IMR-90 (cell line): ENCODE measurements around the gene ESD. TPM values are rescaled to one million over a fixed set of nuclear protein-coding genes. Genes with fewer than 3 reads are reported as not detected.
"Not testable (repeated sequence)": the region's sequence is repeated elsewhere in the genome, so short reads cannot be mapped to it uniquely, and the experiment has no call there.

Experiments
- ATAC-seq: fragments of 200-7000 bp; cut with Tn5 transposase; 2 replicates; pipeline ENCODE4 v1.9.1; 2020; ENCODE audit warnings: low read depth, mild to moderate bottlenecking, moderate library complexity
- BruUV-seq: library from RNA; stranded (reverse); fragments of 400-500 nt; replicated peaks from 2 replicates; lab custom pipeline; 2021; lab: Mats Ljungman, UMichigan
- CTCF ChIA-PET: fragments of 300-600 bp; formaldehyde crosslinking; extraction: SDS; loops from one replicate; lab custom pipeline; 2021; ENCODE audit warnings: antibody characterized with exemption; lab: Yijun Ruan, JAX
- POLR2A ChIA-PET: fragments of 300-600 bp; sonication (Branson Sonifier 250); formaldehyde crosslinking; loops from one replicate; lab custom pipeline; 2022; ENCODE audit warnings: antibody characterized with exemption; ENCODE audit not compliant: unreplicated experiment; lab: Charles Lee
- DNase-seq: peaks from one replicate; pipeline ENCODE4 v3.0.0; 2013
- H2AFZ ChIP-seq: replicated peaks from 2 replicates; pipeline ENCODE3; 2013; ENCODE audit warnings: low read length, mild to moderate bottlenecking; ENCODE audit not compliant: poor library complexity
- H2AK5ac ChIP-seq: 2 replicates; pipeline ENCODE4 v1.6.1; 2013; ENCODE audit warnings: low read depth, low read length, inconsistent platforms
- H2AK9ac ChIP-seq: replicated peaks from 2 replicates; pipeline ENCODE3; 2013; ENCODE audit warnings: mild to moderate bottlenecking, low read depth, low read length, moderate library complexity; ENCODE audit not compliant: poor library complexity
- H2BK120ac ChIP-seq: 2 replicates; pipeline ENCODE4 v1.6.1; 2013; ENCODE audit warnings: low read depth, low read length, inconsistent platforms
- H2BK15ac ChIP-seq: 3 replicates; pipeline ENCODE4 v1.6.1; 2013; ENCODE audit warnings: low read depth, low read length, inconsistent platforms
- H2BK20ac ChIP-seq: 2 replicates; pipeline ENCODE4 v1.6.1; 2013; ENCODE audit warnings: low read depth, mild to moderate bottlenecking, inconsistent platforms, low read length, moderate library complexity
- H2BK5ac ChIP-seq: 2 replicates; pipeline ENCODE4 v1.6.1; 2013; ENCODE audit warnings: mild to moderate bottlenecking, low read depth, low read length, inconsistent platforms; ENCODE audit not compliant: poor library complexity, severe bottlenecking
- H3K14ac ChIP-seq: replicated peaks from 2 replicates; pipeline ENCODE4 v1.6.1; 2013; ENCODE audit warnings: low read depth, low read length, inconsistent platforms
- H3K18ac ChIP-seq: 2 replicates; pipeline ENCODE4 v1.6.1; 2013; ENCODE audit warnings: low read depth, low read length, control low read depth
- H3K23ac ChIP-seq: 2 replicates; pipeline ENCODE4 v1.6.1; 2013; ENCODE audit warnings: low read depth, low read length, inconsistent platforms
- H3K27ac ChIP-seq: 2 replicates; pipeline ENCODE4 v1.5.1; 2013; ENCODE audit warnings: mild to moderate bottlenecking, control low read depth, low read length; ENCODE audit not compliant: insufficient read depth
- H3K27me3 ChIP-seq: 2 replicates; pipeline ENCODE4 v1.6.1; 2013; ENCODE audit warnings: low read length; ENCODE audit not compliant: control insufficient read depth, insufficient read depth
- H3K36me3 ChIP-seq: 2 replicates; pipeline ENCODE4 v1.6.1; 2013; ENCODE audit warnings: low read length, mixed read lengths; ENCODE audit not compliant: control insufficient read depth, insufficient read depth
- H3K4ac ChIP-seq: 2 replicates; pipeline ENCODE4 v1.6.1; 2013; ENCODE audit warnings: low read depth, low read length, inconsistent platforms
- H3K4me1 ChIP-seq: 2 replicates; pipeline ENCODE4 v1.6.1; 2013; ENCODE audit warnings: low read length, mixed read lengths; ENCODE audit not compliant: control insufficient read depth, insufficient read depth
- H3K4me2 ChIP-seq: 2 replicates; pipeline ENCODE4 v1.6.1; 2013; ENCODE audit warnings: low read depth, mild to moderate bottlenecking, control low read depth, low read length, moderate library complexity
- H3K4me3 ChIP-seq: 2 replicates; pipeline ENCODE4 v1.5.1; 2013; ENCODE audit warnings: low read depth, mild to moderate bottlenecking, control low read depth, low read length, moderate library complexity; ENCODE audit not compliant: insufficient read depth
- H3K56ac ChIP-seq: 2 replicates; pipeline ENCODE4 v1.6.1; 2013; ENCODE audit warnings: low read length, inconsistent platforms; ENCODE audit not compliant: insufficient read depth; ENCODE audit errors: extremely low read depth
- H3K79me1 ChIP-seq, 2 experiments: 2 replicates each; pipeline ENCODE4 v1.6.1; 2013; ENCODE audit warnings: low read length in 2 of 2, inconsistent platforms in 1 of 2, low read depth in 1 of 2
- H3K9ac ChIP-seq: 2 replicates; pipeline ENCODE4 v1.6.1; 2013; ENCODE audit warnings: low read depth, low read length, control low read depth
- H3K9me1 ChIP-seq: 2 replicates; pipeline ENCODE4 v1.6.1; 2013; ENCODE audit warnings: low read length, inconsistent platforms; ENCODE audit not compliant: insufficient read depth
- H3K9me3 ChIP-seq: 2 replicates; pipeline ENCODE4 v1.6.1; 2013; ENCODE audit warnings: low read length; ENCODE audit not compliant: control insufficient read depth, insufficient read depth
- H4K20me1 ChIP-seq: 2 replicates; pipeline ENCODE4 v1.6.1; 2013; ENCODE audit warnings: low read length, inconsistent platforms; ENCODE audit not compliant: insufficient read depth
- H4K5ac ChIP-seq: 2 replicates; pipeline ENCODE4 v1.6.1; 2013; ENCODE audit warnings: mild to moderate bottlenecking, low read depth, low read length, control low read depth
- H4K8ac ChIP-seq, 2 experiments: 2 replicates each; pipeline ENCODE4 v1.6.1; 2013; ENCODE audit warnings: low read depth in 2 of 2, low read length in 2 of 2, control low read depth in 1 of 2, inconsistent platforms in 1 of 2
- H4K91ac ChIP-seq: 2 replicates; pipeline ENCODE4 v1.6.1; 2013; ENCODE audit warnings: low read depth, low read length, inconsistent platforms; ENCODE audit not compliant: insufficient read depth
- WGBS, 2 experiments: methylation state at CpG; one replicate each; pipeline versions ENCODE4 v1.1.5 to v1.1.7; 2013; ENCODE audit warnings: missing lambda C conversion rate in 2 of 2; ENCODE audit not compliant: insufficient read length in 1 of 2; ENCODE audit errors: extremely low coverage in 2 of 2; 5-methylcytosine and 5-hydroxymethylcytosine counted together
- dilution Hi-C: fragments of 300-500 bp; cut with HindIII; formaldehyde crosslinking; loops from one replicate; pipeline ENCODE4 v1.14.3; 2018; ENCODE audit warnings: low sequenced_read_pairs; ENCODE audit not compliant: unreplicated experiment
- in situ Hi-C: fragments of 300-500 bp; cut with MboI; formaldehyde crosslinking; loops from 3 replicates; pipeline ENCODE4 v1.14.3; 2019; ENCODE audit warnings: low sequenced_read_pairs, inconsistent platforms, mixed read lengths
- intact Hi-C: fragments of 100-400 bp; cut with micrococcal nuclease; formaldehyde crosslinking; loops from 2 replicates; pipeline ENCODE4 v1.10.0; 2022
- polyA plus RNA-seq, 3 experiments: library from polyadenylated mRNA; depleted of rRNA; stranded (reverse); fragments of >200 nt; gene quantifications; 2 replicates each; pipeline ENCODE4 v1.2.3, GENCODE V29; 2012; ENCODE audit warnings: low replicate concordance in 1 of 3
- total RNA-seq: library from RNA; depleted of rRNA; stranded (reverse); fragments of >200 nt; gene quantifications from 2 replicates; pipeline ENCODE4 v1.2.3, GENCODE V29; 2012

ESD gene
- total and polyA plus RNA-seq, 2 of the 4 experiments (the other 2 are of a cell fraction): 90.4 to 135 TPM

- ATAC-seq, H4K5ac ChIP-seq, H3K4me1 ChIP-seq, H4K91ac ChIP-seq, H2BK15ac ChIP-seq, H3K9ac ChIP-seq, H2AK9ac ChIP-seq, H3K27me3 ChIP-seq, H3K56ac ChIP-seq, H3K9me1 ChIP-seq, dilution Hi-C loops, H2AFZ ChIP-seq, H2BK5ac ChIP-seq, H4K8ac ChIP-seq, in situ Hi-C loops, BruUV-seq, H3K23ac ChIP-seq, H3K4ac ChIP-seq, H3K4me2 ChIP-seq, H3K79me1 ChIP-seq, H3K18ac ChIP-seq, POLR2A ChIA-PET, H2AK5ac ChIP-seq, H3K4me3 ChIP-seq, H3K36me3 ChIP-seq, H2BK20ac ChIP-seq, H2BK120ac ChIP-seq, DNase-seq, CTCF ChIA-PET, H3K14ac ChIP-seq, H4K20me1 ChIP-seq, H3K9me3 ChIP-seq, H3K27ac ChIP-seq: not testable (repeated sequence)
- WGBS, 2 experiments: no CpG with 5 or more reads among the region's 4 CpGs
- intact Hi-C loops: loop anchor here (10.0 kb wide), 1 partner anchor 825 kb away; no protein-coding TSS in a partner anchor
Observed at GRCh38 chr13:46769925-46770324, 27.0 kb downstream of the ESD start.
